Measurements from ENCODE around the gene STX18. TPM values are rescaled to one million over a fixed set of nuclear protein-coding genes. Genes with fewer than 3 reads are reported as not detected.

The STX18 gene
- total RNA-seq, 1 donor = 32.2 TPM

- no peak for TF ChIP-seq CTCF (IDR thresholded peaks at IDR 0.05; ENCODE audit: insufficient read depth, low read length)
- no peak overlapping the region for H3K4me3 ChIP-seq (ENCODE audit: low read depth, low read length)
- DNase-seq (ENCODE audit: low read depth) = no peak
Measured at GRCh38 chr4:4539481-4539880, 2.4 kb downstream of the STX18 start.

- DNase-seq (ENCODE audit: low read depth) = no peak
- no peak overlapping the region for H3K4me3 ChIP-seq (ENCODE audit: low read depth, low read length)
- no peak for TF ChIP-seq CTCF (IDR thresholded peaks at IDR 0.05; ENCODE audit: insufficient read depth, low read length)
Measured at GRCh38 chr4:4535590-4535989, 6.3 kb downstream of the STX18 start.

GRCh38 chr4:4534515-4535145, 7.2 kb downstream of the STX18 start:
- H3K4me3 ChIP-seq (ENCODE audit: low read depth, low read length) = no peak overlapping the region
- DNase-seq (ENCODE audit: low read depth) = no peak
- no peak for TF ChIP-seq CTCF (IDR thresholded peaks at IDR 0.05; ENCODE audit: insufficient read depth, low read length)

- no peak for TF ChIP-seq CTCF (IDR thresholded peaks at IDR 0.05; ENCODE audit: insufficient read depth, low read length)
Measured at GRCh38 chr4:4533461-4534169, 8.2 kb downstream of the STX18 start.

GRCh38 chr4:4532371-4533154, 9.3 kb downstream of the STX18 start:
- H3K4me3 ChIP-seq (ENCODE audit: low read depth, low read length) = no peak overlapping the region
- no peak for DNase-seq (ENCODE audit: low read depth)
- TF ChIP-seq CTCF (IDR thresholded peaks at IDR 0.05; ENCODE audit: insufficient read depth, low read length) = no peak

More at GRCh38 chr4:4533461-4534169, 8.2 kb downstream of the STX18 start:
- H3K4me3 ChIP-seq (ENCODE audit: low read depth, low read length) = no peak overlapping the region
- no peak for DNase-seq (ENCODE audit: low read depth)

- no peak for TF ChIP-seq CTCF (IDR thresholded peaks at IDR 0.05; ENCODE audit: insufficient read depth, low read length)
- no peak for DNase-seq (ENCODE audit: low read depth)
- no peak overlapping the region for H3K4me3 ChIP-seq (ENCODE audit: low read depth, low read length)
Measured at GRCh38 chr4:4529392-4529791, 12.5 kb downstream of the STX18 start.
